HG02642 (cell line): ENCODE results near the gene RNF5.
"Not testable (repeated sequence)": the region's sequence is repeated elsewhere in the genome, so short reads cannot be mapped to it uniquely, and the experiment has no call there.

Source experiments
- ATAC-seq: cut with Tn5 transposase; IDR thresholded peaks from one replicate; pipeline ENCODE4 v1.9.1; 2021; ENCODE audit warnings: mild to moderate bottlenecking; ENCODE audit not compliant: unreplicated experiment, poor library complexity

The RNF5 gene

GRCh38 chr6:32174416-32174815, 3.8 kb upstream of the RNF5 start:
- ATAC-seq: no peak

- ATAC-seq: no peak
Measured at GRCh38 chr6:32175322-32175710, 2.9 kb upstream of the RNF5 start.

- ATAC-seq: peak; percentile 46
Measured at GRCh38 chr6:32175711-32176475, 2.3 kb upstream of the RNF5 start, which contains the start of gene AGPAT1. AGPAT1 (minus strand) TSS chr6:32176084; CDS start chr6:32171496, 4,588 bp downstream.

GRCh38 chr6:32176476-32177182, 1.6 kb upstream of the RNF5 start:
- no peak for ATAC-seq

- ATAC-seq: peak; percentile 1
Measured at GRCh38 chr6:32177183-32177787, 920 bp upstream of the RNF5 start.

GRCh38 chr6:32178547-32179440, 589 bp downstream of the RNF5 start:
- ATAC-seq: no peak

GRCh38 chr6:32179766-32180405, 1.7 kb downstream of the RNF5 start:
- ATAC-seq: no peak

- ATAC-seq: no peak
Measured at GRCh38 chr6:32181148-32181702, 3.0 kb downstream of the RNF5 start.

- no peak for ATAC-seq
Measured at GRCh38 chr6:32181915-32182529, 3.8 kb downstream of the RNF5 start.

- no peak for ATAC-seq
Measured at GRCh38 chr6:32182555-32182981, 4.4 kb downstream of the RNF5 start.

GRCh38 chr6:32183030-32183429, 4.8 kb downstream of the RNF5 start:
- ATAC-seq: no peak

GRCh38 chr6:32183483-32184083, 5.4 kb downstream of the RNF5 start:
- no peak for ATAC-seq

GRCh38 chr6:32184084-32184640, 6.0 kb downstream of the RNF5 start, which contains the start of gene AGER:
AGER (minus strand) TSS chr6:32184253; CDS start chr6:32184222, 31 bp downstream.
- no peak for ATAC-seq

GRCh38 chr6:32185681-32186131, 7.5 kb downstream of the RNF5 start:
- ATAC-seq: not testable (repeated sequence)

- not testable (repeated sequence) for ATAC-seq
Measured at GRCh38 chr6:32186151-32186840, 8.1 kb downstream of the RNF5 start.

GRCh38 chr6:32187009-32187709, 9.0 kb downstream of the RNF5 start:
- ATAC-seq: no peak
